NCI-H748 (cell line): ENCODE data around the gene ERO1B.

ENCODE experiments used
- DNase-seq: peaks from one replicate; lab custom pipeline; 2025; ENCODE audit not compliant: unreplicated experiment; lab: John Stamatoyannopoulos, UW

Gene ERO1B

DNA sequence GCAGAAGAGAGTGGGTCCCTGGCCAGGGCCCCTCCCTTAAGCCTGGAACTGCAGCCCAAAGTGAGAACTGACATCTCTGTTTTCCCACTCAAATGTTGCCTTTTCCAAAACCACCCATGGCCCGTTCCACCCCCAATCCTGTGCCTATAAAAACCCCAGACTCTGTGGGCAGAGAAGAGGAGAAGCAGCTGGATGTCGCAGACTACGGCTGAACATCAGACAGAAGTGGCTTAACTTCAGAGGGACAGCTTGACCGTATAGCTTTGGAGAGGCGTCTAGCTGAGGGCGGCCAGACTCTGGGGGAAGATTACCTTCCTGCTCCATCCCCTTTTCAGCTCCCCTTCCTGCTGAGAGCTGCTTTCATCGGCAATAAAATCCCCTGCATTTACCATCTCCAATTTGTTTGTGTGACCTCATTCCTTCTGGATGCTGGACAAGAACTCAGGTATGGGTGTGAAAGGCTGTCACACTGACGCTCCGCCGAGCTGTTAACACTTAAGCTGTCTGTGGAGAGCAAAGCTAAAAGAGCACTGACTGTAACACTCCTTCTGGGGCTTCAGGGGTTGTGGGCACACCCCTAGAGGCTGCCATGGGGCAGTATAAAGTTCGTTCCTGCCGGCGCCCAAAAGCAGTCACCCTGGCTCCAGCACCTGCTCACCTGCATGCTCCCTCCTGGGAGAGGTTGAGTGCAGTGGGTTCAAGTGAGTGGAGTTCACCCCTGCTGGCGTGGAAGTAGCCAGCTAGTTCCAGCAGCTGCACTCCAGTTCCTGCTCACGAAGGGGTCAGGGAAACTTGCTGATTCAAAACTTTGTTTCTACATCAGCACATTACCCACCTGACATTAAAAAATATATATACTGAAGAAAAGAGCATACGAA lies 19.6 kb upstream of the ERO1B start:
- DNase-seq: peak; percentile 27

DNA sequence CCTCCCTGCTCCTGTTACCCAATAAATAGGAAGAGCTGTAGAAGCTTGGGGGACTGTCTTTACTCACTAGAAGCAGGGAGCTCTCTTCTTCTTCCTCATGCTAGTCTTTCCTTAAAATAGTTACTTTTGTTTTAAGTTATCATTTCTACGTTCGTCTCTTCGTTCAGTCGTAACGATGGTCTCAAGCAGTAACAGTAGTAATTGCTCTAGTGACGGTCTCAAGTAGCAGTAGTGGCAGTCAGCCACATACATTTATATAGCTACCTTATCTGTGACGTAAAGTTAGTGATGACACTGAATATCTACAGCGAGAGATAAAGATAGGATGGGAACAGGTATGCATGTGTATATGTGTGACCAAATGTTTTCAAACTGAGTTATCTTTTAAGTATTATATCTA lies 15.4 kb upstream of the ERO1B start:
- no peak for DNase-seq

DNA sequence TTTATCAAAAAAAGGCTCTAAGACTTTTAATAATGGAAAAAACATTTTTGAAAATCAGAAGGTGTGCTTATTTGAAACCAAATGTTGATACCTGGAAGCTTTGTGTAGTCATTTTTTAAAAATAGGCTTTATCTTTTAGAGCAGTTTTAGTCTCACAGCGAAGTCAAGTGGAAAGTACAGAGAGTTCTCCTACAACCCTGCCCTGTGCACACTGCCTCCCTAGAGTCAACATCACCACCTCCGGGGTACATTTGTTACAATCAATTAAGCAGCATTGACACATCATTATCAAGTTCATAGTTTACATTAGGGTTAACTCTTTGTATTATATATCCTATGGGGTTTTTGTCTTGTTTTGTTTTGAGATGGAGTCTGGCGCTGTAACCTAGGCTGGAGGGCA lies 10.7 kb upstream of the ERO1B start:
- peak; percentile 68 for DNase-seq

DNA sequence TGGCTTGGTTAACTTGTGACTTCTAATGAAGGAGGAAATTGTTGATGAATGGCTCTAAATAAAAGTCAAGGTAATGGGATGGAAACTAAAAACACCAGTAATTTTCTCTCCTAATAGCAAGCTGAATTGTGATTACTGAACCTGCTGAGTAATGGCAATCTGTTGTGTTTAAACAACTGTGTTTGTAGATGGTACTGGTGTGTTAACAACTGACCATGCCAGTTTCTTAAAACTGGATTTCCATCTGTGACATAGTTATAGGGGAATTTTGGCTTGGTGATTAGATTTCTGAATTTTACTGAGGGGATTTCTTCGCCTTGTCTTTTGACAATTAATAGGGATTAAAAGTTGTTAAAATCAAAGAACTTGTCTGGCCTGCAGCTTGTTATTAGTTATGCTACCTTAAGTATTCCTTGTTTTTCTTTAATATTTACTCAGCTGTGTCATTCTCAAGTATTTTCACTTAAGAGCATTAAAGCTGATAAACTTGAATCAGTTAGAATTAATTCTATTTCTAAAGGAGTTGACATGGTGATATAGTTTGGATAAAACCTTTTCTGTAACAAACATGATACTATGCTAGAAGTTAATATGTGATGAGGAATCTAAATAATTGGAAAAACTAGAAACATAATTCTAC lies 7.9 kb upstream of the ERO1B start:
- DNase-seq: peak; percentile 82

DNA sequence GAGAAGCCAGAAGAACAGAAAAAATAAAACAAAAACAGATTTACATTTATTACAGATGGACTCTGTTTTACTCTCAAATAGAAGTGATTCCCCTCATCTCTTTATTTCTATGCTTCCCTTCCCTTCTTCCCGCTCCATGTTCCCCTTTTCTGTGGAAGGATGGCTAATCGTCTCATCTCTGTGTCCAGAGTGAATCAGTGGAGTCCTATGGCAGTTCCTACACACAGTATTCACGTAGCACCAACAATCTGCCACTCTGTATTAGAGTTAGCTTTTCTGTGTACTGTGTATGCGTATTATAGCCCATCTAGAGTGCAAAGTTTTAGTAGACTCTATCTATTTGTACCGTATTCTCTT lies 6.8 kb upstream of the ERO1B start:
- peak; percentile 57 for DNase-seq

DNA sequence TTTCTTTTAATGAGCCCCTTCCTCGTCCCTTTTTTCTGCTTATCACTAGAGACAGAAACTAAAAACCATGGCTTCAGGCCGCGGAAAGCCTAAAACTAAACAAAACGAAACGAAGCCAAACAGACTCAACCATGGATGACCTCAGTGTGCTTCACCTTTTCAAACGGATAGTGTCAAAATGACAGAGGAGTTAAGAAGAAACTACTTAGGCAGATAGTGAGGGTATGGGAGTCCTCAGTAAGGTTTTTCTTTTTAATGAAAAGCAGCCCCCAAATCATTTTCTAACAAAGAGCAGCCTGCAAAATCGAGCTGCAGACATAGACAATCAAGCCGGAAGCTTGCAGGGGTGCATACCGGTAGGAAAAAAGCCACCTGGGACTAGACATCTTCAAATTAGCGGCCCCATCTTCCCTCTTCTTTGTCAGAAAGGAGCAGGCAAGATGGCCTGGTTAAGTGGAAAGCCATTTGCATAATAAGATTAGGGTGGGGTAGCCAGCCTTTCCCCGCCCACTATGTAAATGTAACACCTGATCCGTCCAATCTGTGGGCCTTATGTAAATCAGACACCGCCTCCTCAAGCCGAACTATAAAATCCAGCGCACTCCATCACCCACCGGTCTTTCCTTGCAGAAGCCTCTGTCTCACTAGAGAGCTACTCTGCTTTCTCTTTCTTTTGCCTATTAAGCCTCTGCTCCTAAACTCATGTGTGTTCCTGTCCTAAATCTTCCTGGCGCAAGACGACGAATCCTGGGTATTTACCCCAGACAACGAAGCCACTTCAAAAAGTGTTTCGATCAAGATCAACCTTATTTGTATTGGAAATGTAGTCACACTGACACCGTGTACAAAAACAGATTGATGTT lies 6.2 kb upstream of the ERO1B start:
- peak; percentile 96 for DNase-seq

DNA sequence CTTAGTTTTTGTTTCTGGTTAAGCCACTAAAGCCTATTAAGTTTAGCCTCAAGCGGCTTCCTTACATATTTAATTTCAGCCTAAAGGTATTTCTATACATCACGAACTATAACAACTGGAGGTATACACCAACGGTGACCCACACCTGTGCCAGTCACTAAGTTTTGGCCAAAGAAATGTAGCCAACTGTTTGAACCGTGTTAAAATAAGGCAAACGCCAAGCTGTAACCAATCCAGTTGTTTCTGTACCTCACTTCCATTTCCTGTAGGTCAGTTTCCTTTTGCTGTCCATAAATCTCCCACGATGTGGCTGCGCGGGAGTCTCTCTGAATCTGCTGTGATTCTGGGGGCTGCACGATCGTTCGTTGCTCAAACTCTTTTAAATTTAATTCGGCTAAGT lies 5.6 kb upstream of the ERO1B start:
- no peak for DNase-seq

DNA sequence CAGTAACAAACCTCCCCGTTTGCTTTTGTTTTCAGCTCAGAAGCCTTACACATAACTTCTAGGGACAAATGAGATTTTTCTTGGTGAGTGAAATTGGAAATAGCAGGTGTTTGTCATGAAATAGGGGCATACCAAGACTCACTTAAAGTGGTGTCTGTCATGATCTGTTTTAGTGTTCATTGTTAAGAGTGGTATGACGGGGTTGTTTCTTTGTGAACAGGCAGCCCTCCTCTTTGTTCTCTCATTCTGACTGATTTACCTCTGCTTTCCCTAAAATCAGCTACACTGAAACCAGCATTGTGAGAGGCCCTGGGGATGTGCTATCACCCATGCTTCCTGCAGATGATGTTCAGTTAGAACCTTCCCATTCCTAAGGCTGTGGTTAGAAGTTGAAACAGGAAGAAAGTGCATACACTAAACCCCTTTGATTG lies 2.5 kb upstream of the ERO1B start:
- no peak for DNase-seq

DNA sequence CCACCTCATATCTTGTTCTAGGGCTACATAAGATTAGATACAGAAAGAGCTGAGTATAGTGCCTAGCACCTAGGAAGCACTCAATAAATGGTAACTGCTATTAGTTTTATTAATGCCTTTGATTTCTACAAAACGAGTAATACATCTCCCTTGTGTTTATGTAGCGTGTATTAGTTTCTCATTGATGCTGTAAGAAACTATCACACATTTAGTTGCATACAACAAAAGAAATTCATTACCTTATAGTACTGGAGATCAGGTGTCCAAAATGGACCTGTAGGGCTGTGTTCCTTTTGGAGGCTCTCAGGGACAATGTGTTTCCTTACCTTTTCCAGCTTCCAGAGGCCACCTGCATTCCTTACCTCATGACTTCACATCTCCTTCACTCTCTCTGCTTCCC lies 961 bp upstream of the ERO1B start:
- DNase-seq: no peak

DNA sequence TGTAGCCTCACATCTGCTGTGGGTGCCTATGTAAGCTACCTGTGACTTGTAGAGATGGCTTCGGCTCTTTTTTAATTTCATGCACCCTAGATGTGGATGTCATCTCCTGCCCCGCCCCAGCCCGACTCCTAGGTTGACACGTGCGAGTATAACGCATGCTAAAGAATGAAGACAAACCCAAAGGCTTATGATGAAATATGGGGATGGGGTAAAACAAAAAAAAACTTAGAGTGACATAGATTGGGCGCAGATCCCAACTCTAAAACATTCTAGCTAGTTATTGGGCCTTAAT lies 613 bp upstream of the ERO1B start:
- DNase-seq: no peak

DNA sequence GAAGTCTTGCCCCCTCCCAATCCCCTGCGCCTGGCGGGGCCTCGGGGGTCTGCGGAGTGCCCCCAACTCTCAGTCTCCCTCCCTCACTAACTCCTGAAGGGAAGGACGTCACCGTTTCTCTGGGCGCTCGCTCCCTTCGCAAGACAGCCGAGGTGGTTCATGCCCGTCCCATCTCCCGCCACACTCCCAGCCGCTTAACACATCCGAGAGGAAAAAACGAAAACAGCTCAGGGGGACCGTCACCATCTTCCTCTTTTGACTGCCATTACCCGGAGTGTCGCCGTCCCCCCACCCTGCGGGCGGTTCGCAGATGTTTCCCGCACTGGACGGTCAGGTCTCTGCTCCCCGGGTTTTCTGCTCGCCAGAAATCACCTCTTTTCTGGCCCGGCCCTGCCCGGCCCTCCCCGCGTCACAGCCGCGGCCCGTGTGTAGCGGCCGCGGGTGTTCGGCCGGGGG lies 532 bp downstream of the ERO1B start:
- DNase-seq: peak; percentile 58

DNA sequence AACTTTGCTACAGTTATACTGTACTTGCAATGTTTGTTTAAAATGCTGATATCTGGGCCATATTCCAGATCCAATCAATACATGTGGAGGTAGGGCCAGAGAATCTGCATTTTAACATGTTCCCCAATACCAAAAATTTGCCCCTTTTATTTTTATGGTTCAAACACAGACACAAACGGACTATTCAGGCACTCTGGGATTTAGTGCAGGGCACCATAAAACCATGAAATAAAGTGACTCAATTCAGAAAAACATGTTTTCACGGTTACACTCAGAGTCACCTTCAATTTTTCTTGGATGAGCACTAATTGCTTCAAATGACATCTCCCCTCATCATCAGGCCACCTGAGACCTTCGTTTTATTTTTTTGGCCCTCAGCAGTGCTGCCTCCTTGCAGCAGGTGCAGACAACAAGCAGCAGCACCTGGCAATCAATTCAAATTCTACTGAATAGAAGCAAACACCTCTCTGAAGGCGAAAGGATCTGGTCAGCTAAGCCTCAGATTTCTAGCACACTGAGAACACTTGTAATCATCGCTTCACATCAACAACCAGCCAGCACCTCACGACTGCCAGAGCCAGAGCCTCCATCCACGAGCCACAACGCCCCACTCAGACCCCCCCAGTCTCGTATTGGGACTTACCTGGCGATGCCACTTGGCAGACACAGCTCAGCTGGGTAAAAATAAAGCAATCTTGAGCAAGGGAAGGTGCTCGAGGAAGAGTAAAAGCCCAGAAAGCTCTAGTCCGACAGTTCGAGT lies 1.1 kb downstream of the ERO1B start:
- peak; percentile 90 for DNase-seq

DNA sequence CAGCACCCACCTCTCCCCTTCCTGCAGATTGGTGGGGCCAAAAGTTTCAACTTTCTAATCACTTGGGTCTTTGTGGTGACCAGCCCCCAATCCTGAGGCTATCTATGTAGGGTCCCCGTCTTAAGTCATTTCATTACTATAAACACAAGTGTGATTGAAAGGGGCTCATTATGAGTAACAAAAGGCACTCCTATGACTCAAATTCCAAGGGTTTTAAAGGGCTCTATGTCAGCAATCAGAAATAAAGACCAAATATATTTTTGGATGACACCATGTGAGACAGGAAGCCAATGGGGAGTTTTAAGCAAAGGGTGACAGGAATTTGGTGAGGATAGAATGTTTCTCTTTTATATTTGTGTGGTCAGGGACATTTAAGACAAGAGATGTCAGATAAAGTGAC lies 6.2 kb downstream of the ERO1B start:
- no peak for DNase-seq

DNA sequence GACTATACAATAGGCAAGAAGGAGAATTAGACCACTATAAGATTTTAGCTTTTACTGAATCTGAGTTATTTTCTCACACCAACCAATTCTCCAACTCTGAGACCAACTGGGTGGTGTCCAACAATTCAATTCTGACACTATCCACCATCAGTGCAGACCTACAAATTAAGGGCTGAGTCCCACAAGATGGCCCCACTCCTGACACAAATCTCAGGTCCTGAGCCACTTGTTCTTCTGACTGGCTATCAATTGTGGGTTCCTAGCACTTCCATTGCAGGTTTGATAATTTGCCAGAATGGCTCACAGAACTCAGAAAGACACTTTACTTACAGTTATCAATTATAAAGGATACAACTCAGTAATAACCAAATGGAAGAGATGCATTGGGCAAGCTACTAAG lies 6.7 kb downstream of the ERO1B start:
- no peak for DNase-seq

DNA sequence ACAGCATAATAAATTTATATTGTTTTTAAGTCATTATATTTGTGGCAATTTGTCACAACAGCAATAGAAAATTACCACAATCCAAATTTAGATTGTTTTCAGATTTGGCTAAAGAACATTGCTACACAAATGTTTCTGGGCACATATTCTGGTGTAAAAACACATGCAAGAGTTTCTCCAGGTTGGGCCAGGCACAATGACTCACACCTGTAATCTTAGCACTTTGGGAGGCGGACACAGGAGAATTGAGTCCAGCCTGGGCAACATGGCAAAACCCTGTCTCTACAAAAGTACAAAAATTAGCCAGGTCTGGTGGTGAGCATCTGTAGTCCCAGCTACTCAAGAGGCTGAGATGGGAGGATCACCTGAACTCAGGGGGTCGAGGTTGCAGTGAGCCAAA lies 8.4 kb downstream of the ERO1B start:
- no peak for DNase-seq

DNA sequence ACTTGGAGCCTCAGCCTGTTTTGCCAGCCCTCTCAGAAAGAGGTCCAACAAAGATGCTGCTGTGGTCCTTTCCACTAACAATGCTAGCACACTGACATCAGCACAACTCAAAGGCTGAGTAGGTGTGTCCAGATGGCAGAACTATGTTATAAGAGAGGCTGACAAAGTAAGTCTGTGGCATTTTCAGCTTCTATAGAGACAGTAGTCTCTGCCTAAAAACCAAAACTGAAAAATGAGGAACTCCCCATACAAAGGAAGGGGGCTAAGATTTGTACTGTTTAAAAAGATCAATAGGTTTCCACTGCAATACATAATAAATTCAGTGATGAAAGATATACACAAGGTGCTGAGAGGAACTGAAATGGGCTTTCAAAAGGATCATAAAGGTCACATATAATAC lies 12.3 kb downstream of the ERO1B start:
- DNase-seq: no peak

DNA sequence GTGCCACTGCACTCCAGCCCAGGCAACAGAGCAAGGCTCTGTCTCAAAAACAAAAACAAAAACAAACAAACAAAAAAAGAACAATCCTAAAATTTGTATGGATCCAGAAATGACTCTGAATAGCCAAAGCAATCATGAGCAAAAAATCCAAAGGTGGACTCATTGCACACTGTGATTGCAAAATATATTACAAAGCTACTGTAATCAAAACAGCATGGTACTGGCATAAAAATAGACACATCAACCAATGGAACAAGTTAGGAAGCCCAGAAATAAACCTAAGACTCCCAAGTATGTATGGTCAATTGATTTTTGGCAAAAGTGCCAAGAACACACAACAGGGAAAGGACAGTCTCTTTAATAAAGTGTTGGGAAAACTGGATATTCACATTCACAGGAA lies 19.9 kb downstream of the ERO1B start:
- no peak for DNase-seq

DNA sequence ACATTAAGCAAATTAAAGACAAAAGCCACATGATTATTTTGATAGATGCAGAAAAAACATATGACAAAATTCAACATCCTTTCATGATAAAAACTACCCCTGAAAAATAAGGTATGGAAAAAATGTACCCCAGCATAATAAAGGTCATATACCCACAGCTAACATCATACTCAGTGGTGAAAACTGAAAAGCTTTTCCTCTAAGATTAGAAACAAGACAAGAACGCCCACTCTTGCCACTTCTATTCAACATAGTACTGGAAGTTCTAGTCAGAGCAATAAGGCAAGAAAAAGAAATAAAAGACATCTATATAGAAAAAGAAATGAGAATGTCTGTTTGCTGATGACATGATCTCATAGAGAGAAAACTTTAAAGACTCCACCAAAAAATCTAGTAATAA lies 20.7 kb downstream of the ERO1B start:
- DNase-seq: no peak

DNA sequence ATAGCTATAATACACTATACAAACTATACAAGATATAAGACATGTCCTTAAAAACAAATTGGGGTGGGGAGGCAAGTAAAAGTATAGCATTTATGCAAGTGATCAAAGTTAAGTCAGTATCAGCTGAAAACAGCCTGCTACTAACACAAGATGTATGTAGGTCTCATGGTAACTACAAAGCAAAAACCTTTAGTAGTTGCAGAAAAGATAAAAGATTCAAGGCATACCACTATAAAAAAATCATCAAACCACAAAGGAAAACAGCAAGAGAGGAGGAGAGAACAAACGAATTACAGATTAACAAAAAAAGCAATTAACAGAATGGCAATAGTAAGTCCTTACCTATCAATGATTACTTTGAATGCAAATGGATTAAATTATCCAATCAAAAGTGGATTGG lies 22.7 kb downstream of the ERO1B start:
- no peak for DNase-seq

DNA sequence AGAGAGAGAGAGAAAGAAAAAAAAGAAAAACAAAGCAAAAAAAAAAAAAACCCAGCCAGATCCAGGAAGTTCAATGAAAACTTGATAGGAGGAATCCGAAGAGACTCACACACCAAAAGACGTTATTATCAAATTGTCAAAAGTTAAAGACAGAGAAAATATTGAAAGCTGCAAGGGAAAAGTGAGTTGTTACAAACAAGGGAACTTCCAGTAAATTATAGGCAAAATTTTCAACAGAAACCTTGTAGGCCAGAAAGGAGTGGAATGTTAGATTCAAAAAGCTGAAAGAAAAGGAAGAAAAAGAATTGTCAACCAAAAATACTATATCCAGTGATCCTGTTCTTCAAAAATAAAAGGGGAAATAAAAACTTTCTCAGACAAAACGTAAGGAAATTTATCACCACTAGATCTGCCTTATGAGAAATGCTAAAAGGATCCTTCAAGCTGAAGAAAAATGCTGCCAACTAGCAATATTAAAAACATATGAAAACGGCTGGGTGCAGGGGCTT lies 23.6 kb downstream of the ERO1B start:
- no peak for DNase-seq

DNA sequence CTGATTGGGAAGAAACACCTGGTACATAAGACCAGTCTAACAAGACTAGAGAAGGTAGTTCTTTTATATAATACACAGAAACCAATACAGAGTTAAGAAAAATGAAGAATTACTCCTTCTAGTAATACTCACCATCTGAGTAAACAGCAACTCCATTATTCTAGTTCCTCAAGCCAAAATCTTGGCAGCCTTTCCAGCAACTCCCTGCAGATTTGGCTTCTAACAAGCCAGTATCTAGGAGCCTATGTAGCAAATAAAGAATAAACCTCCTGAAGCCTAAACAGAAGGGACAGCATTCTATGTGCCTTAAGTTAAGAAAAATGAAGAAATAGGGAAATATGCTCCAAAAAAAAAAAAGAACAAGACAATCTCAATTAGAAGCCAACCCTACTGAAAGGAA lies 24.5 kb downstream of the ERO1B start:
- no peak for DNase-seq
